Stimulated activated CD4-positive, alpha-beta T cell treated with anti-CD3 and anti-CD28 coated beads, Interleukin-12 subunit alpha, Interleukin-12 subunit beta, amount 100 ng/mL, for 48 hours (primary cell): ENCODE measurements around the gene CLEC2L.
"Not testable (repeated sequence)": the region's sequence is repeated elsewhere in the genome, so short reads cannot be mapped to it uniquely, and the experiment has no call there.

ENCODE experiments used
- DNase-seq, 3 donors: peaks; one replicate each; pipeline ENCODE4 v3.0.0-alpha.2; 2020; ENCODE audit warnings: low read depth in 2 of 3, low spot score in 1 of 3

CLEC2L gene

DNA sequence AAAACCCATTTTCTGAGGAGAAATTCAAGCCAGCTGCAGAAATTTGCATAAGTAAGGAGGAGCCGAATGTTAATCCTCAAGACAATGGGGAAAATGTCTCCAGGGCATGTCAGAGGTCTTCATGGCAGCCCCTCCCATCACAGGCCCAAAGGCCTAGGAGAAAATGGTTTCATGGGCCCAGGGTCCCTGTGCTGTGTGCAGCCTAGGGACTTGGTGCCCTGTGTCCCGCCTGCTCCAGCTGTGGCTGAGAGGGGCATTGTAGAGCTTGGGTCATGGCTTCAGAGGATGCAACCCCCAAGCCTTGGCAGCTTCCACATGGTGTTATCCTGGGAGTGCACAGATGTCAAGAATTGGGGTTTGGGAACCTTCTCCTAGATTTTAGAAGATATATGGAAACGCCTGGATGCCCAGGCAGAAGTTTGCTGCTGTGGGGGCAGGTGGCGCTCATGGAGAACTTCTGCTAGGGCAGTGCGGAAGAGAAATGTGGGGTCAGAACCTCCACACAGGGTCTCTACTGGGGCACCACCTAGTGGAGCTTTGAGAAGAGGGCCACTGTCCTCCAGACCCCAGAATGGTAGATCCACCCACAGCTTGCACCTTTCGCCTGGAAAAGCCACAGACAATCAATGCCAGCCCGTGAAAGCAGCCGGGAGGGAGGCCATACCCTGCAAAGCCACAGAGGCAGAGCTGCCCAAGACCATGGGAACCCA, 30.7 kb downstream of the CLEC2L start:
- not testable (repeated sequence) for DNase-seq

DNA sequence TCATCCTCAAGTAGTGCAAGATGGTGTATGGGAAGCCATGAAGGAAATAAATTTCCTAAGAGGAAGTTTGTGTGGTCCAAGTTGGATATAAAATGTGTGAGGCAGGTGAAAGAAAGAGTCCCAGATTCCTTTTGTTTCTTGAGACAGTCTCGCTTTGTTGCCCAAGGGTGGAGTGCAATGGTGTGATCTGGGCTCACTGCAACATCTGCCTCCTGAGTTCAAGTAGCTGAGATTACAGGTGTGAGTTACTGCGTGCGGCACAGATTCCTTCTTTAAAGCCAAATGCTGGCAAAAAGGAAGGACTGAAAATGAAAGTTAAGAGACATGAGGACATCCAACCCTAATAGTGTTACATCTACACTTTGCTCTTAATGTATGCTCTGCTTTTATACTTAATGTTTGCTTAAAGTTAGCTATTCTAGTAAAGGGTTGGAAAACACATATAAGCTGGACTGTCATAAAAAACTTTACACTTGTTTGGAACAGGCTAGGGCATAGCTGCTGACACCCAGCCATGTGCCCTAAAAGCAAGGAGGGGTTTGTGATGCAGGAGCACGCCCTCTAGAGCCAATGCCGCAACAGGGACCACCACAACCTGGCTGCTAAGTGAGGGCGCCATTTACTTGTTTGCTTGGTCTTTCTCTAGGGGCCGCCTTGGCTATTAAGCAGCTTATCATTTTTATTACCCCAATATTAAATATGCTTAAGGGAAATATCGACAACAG, 34.5 kb downstream of the CLEC2L start:
- no peak for DNase-seq

DNA sequence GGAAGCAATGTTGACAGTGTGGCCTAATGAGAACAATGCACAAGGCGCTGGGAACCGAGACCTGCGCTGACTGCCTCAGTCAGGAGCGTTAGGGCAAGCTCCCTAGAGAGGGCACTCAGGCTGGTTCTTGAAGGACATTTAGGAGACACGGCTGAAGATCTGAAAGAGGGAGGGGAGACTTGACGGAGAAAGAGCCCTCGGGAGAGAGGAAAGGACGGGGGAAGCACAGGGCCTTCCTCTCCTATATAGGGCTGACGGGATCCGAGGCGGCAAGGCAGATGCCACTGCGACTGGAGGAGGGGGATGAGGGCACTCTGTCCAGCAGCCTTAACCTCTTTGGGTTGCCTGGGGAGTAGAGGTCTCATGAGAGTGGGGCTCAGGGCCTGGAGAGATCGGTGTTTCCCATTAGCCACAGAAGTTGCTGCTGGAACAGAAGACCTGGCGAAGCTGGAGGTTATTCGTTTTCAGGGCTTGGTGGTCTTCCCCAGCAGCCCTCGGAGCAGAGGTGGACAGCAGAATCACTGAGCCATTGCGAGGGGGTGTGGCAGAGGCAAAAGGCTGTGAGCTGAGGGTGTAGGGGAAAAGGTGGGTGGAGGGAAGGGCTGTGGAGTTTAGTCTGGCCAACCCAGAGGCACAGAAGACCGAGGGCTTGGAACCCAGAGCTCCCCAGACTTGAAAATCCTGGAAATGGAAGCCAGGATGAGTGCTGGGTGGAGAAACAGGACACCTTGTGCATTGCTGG, 36.0 kb downstream of the CLEC2L start:
- no peak for DNase-seq

DNA sequence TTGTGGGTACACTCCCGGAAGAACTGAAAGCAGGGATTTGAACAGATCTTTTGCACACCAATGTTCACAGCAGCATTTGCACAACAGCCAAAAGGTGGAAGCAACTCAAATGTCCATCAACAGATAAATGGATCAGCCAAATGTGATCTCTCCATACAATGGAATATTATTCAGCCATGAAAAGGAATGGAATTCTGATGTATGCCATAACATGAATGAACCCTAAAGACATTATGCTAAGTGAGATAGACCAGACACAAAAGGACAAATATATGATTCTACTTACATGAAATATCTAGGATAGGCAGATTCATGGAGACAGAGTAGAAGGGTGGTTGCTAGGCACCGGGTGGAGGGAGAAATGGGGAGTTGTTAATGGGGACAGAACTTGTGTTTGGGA, 36.7 kb downstream of the CLEC2L start:
- no peak for DNase-seq

DNA sequence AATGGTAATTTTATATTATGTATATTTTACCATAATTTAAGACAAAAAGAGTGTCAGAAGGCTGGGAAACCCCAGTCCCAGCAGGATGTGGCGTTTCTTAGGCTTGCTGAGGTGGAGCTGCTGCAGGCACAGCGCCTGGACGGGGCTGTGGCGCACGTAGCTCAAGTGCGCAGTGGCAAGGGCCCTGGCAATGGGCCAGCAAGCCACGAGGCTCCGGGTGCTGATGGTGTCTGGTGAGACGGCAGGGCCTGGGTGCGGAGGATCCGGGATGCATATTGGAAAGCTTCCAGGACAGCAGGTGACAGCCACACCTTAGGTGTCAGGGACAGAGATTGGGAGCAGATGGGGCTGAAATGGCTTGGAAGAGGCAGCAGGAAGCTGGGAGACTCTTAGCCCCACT, 37.2 kb downstream of the CLEC2L start:
- DNase-seq = no peak

DNA sequence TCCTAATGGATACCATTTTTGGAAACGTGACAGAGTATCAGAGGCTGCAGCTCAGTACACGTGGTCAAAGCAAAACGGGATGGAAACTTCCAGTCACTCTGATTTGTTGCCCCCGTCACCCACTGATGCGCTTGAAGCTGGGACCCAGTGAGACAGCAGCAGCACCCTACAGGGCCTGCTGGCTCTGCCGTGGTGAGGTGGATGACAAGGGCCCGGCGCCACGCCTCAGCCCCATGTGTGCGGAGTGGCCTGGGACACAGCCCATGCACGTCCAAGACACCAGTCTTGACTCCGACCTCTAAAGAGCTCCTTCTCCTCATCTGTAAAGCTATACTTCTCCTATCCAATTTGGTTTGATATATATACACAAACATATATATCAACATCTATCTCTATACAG, 39.0 kb downstream of the CLEC2L start:
- DNase-seq = no peak

DNA sequence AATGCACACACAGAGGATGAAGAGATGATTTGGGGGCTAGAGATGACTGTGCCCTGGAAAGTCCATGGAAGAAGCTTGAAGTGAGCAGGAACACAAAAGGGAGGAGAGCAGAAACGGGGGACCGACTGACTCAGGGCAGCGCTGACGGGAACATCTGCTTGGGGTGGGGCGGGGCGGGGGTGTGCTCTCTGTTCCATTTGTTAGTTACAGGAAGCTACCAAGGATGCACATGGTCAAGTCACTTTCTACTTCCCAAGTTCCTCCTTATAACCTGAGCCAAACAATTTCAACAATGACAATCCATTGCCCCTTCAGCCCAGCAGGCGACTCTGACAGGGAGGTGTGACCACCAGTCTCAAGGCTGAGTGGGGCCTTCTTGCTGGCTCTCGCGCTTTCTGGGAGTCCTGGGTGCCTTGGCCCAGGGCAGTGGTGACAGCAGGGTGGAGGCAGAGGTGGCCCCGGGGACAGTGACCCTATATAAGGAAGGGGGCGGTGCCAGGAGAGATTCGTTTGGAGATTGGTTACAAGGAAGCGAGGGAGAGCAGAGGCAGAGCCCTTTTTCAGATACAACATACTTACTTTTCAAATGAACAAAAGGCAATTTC, 39.6 kb downstream of the CLEC2L start:
- DNase-seq = no peak

DNA sequence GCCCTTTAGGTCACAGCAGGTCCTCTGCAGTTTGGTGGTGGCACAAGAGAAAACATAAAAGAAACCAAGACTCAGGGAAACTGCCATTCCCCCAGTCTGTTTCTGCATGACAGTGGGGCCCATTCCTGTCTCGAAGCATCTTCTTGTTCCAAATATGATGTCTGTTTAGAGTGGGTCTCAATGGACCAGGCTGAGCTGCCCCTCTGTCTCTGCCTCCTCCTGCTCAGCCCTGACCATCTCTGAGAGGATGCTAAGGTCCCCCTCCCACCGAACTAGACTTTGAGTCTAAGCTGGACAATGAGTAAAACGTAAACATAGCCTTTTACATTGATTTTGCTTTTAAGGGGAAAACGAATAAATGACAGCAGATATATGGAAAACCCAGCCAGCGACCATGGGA, 40.4 kb downstream of the CLEC2L start:
- no peak for DNase-seq

DNA sequence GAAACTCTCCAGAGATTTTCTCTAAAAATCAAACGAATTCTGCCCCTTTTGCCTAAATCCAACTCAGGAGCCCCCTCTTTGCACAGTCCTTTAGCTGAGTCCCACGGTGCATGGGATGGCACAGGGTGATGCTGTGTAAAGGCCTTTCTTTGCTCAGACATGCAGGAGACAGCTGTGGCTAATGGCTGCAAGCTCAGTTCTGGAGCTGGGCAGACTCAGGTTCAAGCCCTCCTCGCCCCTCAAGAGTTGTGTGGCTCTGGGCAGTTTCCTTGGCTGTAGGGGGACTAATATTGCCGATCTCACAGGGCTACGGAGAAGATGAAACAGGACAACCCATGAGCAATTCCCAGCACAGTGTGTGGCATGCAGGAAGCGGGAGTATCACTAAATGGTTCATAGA, 42.6 kb downstream of the CLEC2L start:
- DNase-seq = no peak

DNA sequence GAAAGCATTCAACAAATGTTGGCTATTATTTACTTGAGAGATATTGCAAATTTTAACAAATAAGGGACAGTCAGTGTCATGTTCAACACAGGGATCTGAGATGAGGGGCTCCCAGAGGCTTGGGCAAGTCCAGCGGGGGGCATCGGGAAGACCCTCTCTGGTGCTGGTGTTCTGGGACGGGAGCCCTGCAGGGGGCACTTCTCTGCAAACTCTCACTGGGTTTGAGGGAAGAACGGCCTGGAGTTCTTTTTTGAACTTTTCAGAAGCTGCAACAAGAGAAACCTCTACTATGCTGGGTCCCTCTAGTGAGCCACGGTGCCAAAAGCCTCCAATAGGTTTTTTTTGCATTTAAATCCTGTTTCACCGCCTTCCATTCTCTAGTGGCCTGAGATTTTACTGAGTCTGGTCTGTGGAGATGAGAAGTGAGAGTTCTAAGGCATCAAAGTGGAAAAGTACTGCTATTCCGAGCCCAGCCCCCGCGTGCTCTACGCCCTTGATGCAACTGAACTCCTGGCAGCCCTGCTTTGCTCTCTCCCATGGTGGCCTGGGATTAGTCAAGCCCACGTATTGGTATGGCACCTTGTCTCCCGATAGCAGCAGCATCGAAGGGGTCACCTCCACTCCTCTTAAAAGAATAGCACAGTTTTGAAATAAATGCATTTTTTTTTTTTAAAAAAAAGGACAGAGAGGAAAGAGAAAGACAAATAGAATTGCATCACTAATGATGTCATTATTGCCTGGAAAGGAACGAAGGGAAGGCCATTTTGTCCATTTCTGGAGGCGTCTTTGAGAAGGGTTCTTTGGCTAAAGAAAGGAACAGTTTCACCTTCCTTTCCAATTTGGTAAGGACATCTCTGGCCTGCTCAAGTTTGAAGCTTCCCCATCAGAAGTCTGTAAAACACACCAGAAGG, 43.5 kb downstream of the CLEC2L start:
- no peak for DNase-seq

DNA sequence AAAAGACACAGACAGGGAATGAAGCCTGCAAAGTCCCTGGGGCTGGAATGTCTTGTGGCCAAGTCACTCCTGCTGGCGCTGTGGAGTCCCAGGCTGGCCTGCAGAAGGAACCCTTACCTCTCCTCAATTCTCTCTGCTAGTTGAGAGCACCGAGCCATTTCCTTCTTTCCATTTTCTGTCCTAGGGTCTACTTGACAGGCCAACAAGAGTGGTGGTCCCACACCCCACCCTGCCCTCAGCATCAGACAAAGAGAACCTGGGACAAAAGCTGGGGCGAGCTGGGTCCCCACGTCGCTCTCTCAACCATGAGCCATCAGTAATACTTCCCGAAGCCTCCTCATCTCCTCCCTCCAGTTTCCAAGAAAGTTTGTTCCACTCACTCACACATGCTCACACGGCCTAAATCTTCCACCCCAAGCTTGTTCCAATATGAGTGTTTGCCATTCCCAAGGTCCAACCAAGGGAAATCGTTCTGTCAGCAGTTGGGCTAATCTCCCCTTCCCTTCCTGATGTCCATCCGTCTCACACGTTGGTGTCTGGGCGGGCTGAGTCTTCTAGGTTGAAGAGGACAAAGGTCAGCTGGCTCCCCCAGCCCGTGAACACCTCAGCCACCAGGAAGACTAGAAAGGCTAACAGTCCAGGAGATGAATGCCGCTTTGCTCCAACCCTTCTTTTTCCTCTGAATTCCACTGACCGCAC, 44.3 kb downstream of the CLEC2L start:
- no peak for DNase-seq

DNA sequence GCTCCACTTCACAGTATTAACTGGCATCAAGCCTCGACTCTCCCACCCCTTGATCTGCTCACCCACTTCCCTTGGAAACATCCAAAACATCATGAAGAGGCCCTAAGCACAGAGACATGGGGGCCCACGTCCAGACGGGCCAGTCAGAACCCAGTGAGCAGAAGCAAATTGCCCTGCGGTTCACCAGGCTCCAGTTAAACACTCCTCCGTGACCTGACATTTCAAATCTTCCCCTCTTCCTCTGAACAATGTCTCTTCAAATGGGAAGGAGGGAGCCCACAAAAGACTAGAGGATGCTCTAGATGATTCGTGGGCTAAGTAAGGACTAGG, 44.8 kb downstream of the CLEC2L start:
- DNase-seq = no peak

DNA sequence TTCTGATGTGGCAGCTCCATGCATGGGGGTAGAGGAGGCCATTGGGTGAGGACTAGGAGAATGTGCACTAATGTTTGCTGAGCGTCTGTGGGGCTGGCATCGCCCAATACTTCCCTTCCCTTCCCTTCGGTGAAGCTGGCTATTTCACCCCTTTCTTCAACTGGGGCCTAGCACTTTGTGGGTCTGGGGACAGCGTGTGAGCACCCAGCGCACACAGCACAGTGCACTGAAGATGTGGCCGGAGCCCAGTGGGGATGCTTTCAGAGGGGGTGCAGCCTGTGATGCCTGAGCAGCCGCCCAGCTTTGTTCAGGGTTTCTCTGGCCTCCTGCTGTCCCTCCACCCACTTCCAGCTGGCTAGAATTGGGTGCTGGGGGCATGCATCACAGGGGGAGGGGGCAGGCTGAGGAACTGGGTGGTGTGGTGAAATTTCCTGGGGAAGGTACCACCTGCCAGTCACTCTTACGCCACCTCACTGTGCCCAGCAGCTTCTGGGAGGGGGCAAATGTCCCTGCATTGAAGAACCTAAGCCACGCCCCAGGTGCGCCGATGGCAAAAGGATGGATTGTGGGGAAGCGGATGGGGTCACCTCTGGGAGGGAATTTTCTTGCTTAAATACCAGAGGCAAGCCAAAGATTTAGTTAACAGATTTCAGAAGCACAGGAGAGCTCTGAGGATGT, 45.5 kb downstream of the CLEC2L start:
- DNase-seq = no peak

DNA sequence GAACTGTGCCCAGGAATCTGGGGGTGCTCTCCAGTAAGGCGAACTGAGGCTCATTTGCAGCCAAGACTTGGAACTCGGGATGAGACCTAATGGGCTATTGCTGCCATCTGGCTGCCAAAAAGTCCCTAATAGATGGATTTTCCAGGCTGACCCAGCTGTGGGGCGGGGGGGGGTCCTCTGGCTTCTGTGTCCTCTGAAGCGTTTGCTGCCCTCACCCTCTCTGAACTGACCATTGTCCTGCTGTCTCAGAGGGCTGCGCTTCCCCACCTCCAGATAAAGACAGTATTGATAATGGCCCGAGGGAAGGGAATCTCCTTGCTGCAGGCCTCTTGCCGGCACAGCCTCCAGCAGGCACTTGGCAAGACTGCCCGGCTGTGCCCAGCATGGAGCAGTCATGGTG, 46.6 kb downstream of the CLEC2L start:
- no peak for DNase-seq

DNA sequence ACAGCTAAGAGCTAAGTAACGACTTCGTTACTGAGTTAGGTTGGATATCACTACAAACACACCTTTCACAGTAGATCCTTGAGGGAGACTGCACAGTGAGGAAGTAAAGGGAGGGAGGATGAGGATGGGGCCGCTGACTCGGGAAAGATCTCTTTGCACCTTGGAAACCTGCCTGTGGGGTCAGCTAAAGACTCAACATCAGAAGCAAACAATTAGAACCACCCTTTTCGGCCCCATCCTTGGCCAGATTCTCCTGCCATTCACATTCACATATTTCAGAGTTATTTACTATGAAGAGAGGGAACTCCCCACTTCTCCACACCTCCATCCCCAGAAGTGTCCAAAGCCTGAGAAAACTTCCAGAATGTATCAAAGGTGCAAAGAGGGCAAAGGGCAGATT, 47.1 kb downstream of the CLEC2L start:
- no peak for DNase-seq

DNA sequence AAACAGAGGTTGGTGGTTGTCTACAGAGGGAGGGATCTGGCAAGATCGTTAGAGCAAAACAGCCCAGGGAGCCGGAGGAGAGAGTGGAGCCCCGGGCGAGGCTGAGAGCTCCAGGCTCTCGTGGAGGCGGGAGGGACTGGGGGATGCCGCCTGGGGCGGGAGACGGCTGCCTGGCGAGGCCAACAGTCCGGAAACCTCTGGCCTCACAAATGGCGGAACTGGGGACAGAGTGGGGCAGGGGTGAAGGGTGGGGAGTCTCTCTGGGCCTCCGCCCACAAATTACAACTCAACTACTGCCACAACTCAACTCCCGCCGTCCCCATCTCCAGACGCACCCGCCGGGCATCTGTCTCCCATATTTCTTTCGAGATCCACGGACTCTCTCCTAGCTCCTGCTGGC, 47.7 kb downstream of the CLEC2L start:
- no peak for DNase-seq

DNA sequence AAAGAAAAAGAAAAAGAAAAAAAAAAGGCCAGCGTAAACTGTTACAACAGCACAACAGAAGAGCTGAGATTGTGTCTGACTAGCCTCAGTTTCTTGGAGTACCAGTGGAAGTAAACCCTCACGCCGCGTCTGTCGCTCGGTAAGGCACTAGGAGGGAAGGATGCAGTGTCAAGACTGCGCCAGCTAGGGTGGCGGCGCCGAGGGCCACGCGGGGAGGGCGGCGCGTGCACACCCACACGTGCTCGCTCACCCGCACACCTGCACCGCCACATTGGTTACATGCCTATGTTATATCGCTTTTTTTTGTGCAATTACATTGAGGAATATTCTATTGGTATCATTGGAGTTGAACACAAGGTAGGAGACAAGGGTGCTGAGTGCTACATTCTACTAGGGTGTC, 48.2 kb downstream of the CLEC2L start:
- DNase-seq = no peak

DNA sequence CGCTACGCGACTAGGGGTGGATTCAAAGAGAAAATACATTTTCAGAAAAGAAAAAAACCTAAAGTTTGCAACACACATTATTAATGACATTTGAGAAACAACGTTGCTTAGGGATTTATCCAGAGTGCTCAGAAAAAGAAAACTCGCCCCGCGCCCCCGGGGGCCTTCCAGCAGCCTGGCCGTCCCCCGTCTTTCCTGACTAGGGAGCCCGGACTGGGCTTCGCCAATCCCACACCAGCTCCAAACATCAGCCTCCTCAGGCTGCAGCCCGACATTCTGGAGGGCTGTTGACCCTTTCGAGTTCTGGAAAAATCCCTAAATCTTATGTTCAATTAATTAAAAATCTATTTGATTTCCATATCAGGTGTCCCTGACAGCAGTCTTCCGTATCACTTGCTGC, 48.6 kb downstream of the CLEC2L start:
- no peak for DNase-seq

DNA sequence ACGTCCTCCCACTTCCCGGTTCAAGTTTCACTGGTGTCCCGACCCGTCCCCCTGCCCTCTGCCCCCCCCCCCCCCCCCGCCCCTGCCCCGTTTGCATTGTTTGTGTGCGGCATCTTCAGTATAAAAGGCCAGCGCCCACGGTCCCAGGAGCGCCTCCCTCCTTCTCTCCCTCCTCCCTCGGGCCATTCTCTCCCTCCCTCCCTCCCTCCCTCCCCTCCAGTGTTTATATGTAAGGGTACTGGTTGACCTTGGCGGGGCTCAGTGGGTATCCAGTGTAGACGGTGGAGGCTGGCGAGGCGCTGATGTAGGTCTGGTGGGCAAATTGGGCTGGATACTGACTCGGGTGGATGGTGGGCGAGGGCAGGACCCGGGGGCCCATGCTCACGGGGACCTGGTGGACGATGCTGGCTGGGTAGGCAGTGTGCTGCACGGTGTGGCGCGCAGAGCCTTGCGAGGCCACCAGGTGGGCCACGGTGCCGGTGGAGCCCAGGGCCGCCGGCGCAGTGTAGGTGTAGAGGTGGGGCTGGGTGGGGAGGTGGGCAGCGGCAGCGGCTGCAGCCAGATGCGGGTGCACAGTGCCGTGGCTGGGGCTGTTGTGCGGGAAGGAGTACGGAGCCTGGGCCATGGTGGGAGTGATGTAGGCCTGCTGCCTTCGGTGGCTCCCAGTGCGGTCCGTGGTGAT, 49.4 kb downstream of the CLEC2L start:
- no peak for DNase-seq
